GM10266 (cell line): Measurements from ENCODE around the gene CCDC60.

ENCODE experiments used
- DNase-seq: peaks from one replicate; pipeline ENCODE4 v3.0.0; 2012; ENCODE audit errors: extremely low spot score
- TF ChIP-seq, protein P1 (sequence below): IDR thresholded peaks from 2 replicates; pipeline ENCODE4 v1.5.1; 2012; ENCODE audit warnings: mild to moderate bottlenecking, low read depth; ENCODE audit not compliant: control insufficient read depth, insufficient read depth; ENCODE audit errors: missing control alignments

The CCDC60 gene

GRCh38 chr12:119302451-119303080 is 32.0 kb upstream of the CCDC60 start:
- TF ChIP-seq, protein P1, sequence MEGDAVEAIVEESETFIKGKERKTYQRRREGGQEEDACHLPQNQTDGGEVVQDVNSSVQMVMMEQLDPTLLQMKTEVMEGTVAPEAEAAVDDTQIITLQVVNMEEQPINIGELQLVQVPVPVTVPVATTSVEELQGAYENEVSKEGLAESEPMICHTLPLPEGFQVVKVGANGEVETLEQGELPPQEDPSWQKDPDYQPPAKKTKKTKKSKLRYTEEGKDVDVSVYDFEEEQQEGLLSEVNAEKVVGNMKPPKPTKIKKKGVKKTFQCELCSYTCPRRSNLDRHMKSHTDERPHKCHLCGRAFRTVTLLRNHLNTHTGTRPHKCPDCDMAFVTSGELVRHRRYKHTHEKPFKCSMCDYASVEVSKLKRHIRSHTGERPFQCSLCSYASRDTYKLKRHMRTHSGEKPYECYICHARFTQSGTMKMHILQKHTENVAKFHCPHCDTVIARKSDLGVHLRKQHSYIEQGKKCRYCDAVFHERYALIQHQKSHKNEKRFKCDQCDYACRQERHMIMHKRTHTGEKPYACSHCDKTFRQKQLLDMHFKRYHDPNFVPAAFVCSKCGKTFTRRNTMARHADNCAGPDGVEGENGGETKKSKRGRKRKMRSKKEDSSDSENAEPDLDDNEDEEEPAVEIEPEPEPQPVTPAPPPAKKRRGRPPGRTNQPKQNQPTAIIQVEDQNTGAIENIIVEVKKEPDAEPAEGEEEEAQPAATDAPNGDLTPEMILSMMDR = no peak
- DNase-seq = no peak

GRCh38 chr12:119306593-119306992 is 27.9 kb upstream of the CCDC60 start:
- no peak for DNase-seq
- TF ChIP-seq, protein P1 = no peak

DNA sequence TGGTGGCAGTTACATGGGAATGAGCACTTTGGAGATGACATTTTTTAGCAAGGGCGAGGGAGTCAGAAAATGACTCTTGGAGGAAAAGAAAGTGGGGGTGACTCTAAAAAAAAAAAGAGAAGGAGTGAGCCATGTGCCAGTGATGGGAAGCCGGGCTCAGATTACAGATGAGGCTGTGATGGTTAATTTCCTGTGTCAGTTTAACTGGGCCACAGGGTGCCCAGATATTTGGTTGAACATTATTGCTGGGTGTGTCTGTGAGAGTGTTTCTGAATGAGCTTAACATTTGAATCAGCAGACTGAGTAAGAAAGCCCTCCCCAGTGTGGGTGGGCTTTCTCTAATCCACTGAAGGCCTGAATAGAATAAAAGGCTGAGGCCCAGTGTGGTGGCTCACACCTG is 26.8 kb upstream of the CCDC60 start:
- DNase-seq = no peak
- TF ChIP-seq, protein P1 = no peak

DNA sequence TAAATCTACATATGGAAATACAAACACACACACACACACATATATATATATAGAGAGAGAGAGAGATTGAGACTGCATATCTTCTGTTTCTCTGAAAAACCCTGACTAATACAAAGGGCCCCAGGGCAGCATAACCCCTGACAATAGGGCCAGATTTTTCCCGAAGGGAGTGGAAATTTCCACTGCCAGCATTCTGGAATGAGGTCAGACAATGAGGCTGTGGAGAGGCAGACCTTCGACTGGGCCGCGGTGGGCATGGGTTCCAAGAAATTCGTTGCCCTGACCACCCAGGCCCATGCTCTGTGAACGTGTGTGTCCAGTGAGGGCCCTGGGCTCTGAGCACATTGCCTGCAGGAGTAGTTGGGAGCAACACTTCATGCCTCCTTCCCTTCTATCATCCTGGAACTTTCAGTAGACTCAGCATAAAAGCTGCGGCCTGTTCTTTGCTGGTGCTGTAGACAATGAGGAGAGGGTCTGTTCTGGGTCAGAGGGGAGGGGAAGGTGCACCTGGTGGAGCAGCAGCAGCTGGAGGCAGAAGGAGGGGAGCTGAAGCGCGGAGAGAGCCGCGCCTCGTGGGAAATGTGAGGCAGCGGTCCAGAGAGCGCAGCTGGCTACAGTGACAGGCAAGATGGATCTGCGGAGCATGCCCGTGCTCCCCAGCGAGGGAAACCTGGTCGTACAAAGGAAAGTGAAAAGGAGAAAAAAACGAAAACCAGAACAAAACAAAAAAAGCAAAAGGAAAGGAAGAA is 25.6 kb upstream of the CCDC60 start:
- TF ChIP-seq, protein P1 = no peak
- DNase-seq = no peak

- TF ChIP-seq, protein P1 = no peak
Measured at GRCh38 chr12:119311878-119312277, 22.7 kb upstream of the CCDC60 start.

GRCh38 chr12:119312904-119313303 is 21.6 kb upstream of the CCDC60 start:
- DNase-seq = no peak
- TF ChIP-seq, protein P1 = no peak

More at GRCh38 chr12:119311878-119312277, 22.7 kb upstream of the CCDC60 start:
- DNase-seq = no peak

GRCh38 chr12:119314290-119314689 is 20.2 kb upstream of the CCDC60 start:
- DNase-seq = no peak
- TF ChIP-seq, protein P1 = no peak
